HepG2 (cell line): ENCODE results near the gene IRF7. TPM values are rescaled to one million over a fixed set of nuclear protein-coding genes. Genes with fewer than 3 reads are reported as not detected.

Experiments used
- CHD4 ChIP-seq: fragments of 200-600 bp; sonication (generic); IDR thresholded peaks from 2 replicates; pipeline ENCODE4 v1.7.0; 2017; ENCODE audit warnings: mild to moderate bottlenecking, low read length, borderline replicate concordance
- HDAC1 ChIP-seq: sonication (generic); formaldehyde crosslinking; IDR thresholded peaks from 2 replicates; pipeline ENCODE4 v1.5.1; 2020; ENCODE audit warnings: mild to moderate bottlenecking, missing genetic modification reagents
- HMGXB3 ChIP-seq: sonication (generic); formaldehyde crosslinking; IDR thresholded peaks from 2 replicates; pipeline ENCODE4 v1.4.0; 2020; ENCODE audit warnings: missing genetic modification reagents, borderline replicate concordance
- HOXA9 ChIP-seq: sonication (generic); formaldehyde crosslinking; IDR thresholded peaks from 2 replicates; pipeline ENCODE4 v1.8.1; 2022; ENCODE audit warnings: missing genetic modification reagents, mild to moderate bottlenecking, moderate library complexity, borderline replicate concordance
- MAX ChIP-seq: IDR thresholded peaks from 2 replicates; pipeline ENCODE4 v1.6.1; 2012; ENCODE audit warnings: inconsistent platforms
- MTA1 ChIP-seq: sonication (generic); formaldehyde crosslinking; IDR thresholded peaks from 2 replicates; pipeline ENCODE4 v1.4.0; 2020; ENCODE audit warnings: missing genetic modification reagents, mild to moderate bottlenecking, borderline replicate concordance
- PRDM10 ChIP-seq: sonication (generic); formaldehyde crosslinking; IDR thresholded peaks from 2 replicates; pipeline ENCODE4 v1.4.0; 2020; ENCODE audit warnings: low read depth, missing genetic modification reagents
- RBFOX2 ChIP-seq: fragments of 200-400 bp; formaldehyde crosslinking; IDR thresholded peaks from 2 replicates; pipeline ENCODE4 v1.6.1; 2017; ENCODE audit warnings: low read depth, mild to moderate bottlenecking, low read length
- RCOR2 ChIP-seq: IDR thresholded peaks from 2 replicates; pipeline ENCODE4 v1.6.1; 2016; ENCODE audit warnings: missing biosample characterization, missing genetic modification reagents
- SMAD9 ChIP-seq: sonication (generic); formaldehyde crosslinking; IDR thresholded peaks from 2 replicates; pipeline ENCODE4 v1.5.1; 2020; ENCODE audit warnings: mild to moderate bottlenecking, missing genetic modification reagents
- SOX5 ChIP-seq: IDR thresholded peaks from 2 replicates; pipeline ENCODE4 v1.6.1; 2016; ENCODE audit warnings: borderline replicate concordance
- ZFP36 ChIP-seq: fragments of 150-350 bp; IDR thresholded peaks from 2 replicates; pipeline ENCODE4 v1.6.1; 2018; ENCODE audit warnings: borderline replicate concordance, low read length, low read depth; ENCODE audit not compliant: partially characterized antibody
- ZFY ChIP-seq: sonication (generic); formaldehyde crosslinking; IDR thresholded peaks from 2 replicates; pipeline ENCODE4 v1.4.0; 2020; ENCODE audit warnings: missing genetic modification reagents
- ZMYM3 ChIP-seq: sonication (generic); formaldehyde crosslinking; IDR thresholded peaks from 2 replicates; pipeline ENCODE4 v1.5.1; 2020; ENCODE audit warnings: mild to moderate bottlenecking, missing genetic modification reagents
- ZNF382 ChIP-seq: sonication (generic); formaldehyde crosslinking; IDR thresholded peaks from 2 replicates; pipeline ENCODE4 v1.5.0; 2020; ENCODE audit warnings: missing genetic modification reagents, mild to moderate bottlenecking, borderline replicate concordance
- ZNF570 ChIP-seq: sonication (generic); formaldehyde crosslinking; IDR thresholded peaks from 2 replicates; pipeline ENCODE4 v1.4.0; 2020; ENCODE audit warnings: mild to moderate bottlenecking, missing genetic modification reagents, borderline replicate concordance
- ZSCAN20 ChIP-seq: sonication (generic); formaldehyde crosslinking; IDR thresholded peaks from 2 replicates; pipeline ENCODE4 v1.4.0; 2020; ENCODE audit warnings: missing genetic modification reagents, mild to moderate bottlenecking, borderline replicate concordance
- polyA plus RNA-seq, 8 experiments: library from polyadenylated mRNA; depleted of rRNA in 3 of 8; stranded (reverse) in 7 of 8; unstranded in 1 of 8; fragments of >200 nt; fragmentation: Illumina TruSeq in 4 of 8; extraction: Trizol in 4 of 8; gene quantifications; 2 replicates each; pipeline versions ENCODE4 v1.2.1 to v1.2.3, GENCODE V29; 2011 to 2016; ENCODE audit warnings: low read depth in 4 of 8, missing spikeins in 1 of 8, mixed read lengths in 1 of 8; ENCODE audit not compliant: insufficient read depth in 1 of 8
- total RNA-seq, 5 experiments: library from RNA; depleted of rRNA; stranded (reverse); fragments of >200 nt; fragmentation: Illumina TruSeq; extraction: Trizol; gene quantifications; 2 replicates each; pipeline ENCODE4 v1.2.3, GENCODE V29; 2016; ENCODE audit warnings: low read depth in 1 of 5

IRF7 gene
- total and polyA plus RNA-seq, 2 of the 13 experiments (the other 11 are each of a cell fraction or from before 2014, with no cell fraction given), result not detected

DNA sequence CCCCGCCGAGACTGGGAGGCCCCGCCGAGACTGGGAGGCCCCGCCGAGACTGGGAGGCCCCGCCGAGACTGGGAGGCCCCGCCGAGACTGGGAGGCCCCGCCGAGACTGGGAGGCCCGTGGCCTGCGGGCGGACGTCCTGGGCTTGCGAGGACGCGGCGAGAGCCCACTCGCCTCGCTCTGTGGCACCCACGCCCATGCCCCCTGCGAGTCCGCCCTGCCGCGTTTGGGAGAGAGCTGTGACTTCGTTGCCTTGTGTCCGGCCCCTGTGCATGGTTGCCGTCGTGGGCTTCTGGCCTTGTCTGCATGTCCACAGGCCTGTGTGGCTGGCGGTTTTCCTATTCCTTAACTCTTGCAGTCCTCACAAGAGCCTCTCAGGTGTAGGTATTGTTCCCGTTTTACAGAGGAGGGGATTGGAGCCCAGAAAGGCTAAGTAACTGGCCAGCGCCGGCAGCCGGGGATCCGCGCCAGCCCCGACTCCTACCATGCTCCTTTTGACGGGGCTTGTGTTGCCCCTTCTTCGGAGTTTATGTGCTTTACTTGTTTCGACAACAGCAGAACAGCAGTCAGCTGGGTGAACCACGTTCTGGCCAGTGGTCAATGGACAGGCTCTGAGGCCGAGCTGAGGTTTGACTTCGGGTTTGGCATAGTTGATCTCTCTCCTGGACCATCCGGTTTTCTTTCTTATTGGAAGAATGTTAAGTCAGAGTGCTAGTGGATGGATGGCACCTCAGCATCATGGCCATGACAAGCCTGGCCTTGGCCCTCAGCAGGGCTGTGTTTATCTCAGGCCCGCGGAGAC, 38.7 kb downstream of the IRF7 start (continued):
- TF ChIP-seq HOXA9 (CRISPR knock-in tag) (no peak), ZNF570 (CRISPR knock-in tag) (no peak), ZSCAN20 (CRISPR knock-in tag) (no peak), ZNF382 (CRISPR knock-in tag) (no peak), HMGXB3 (no peak), MAX (0 out of 2 replicates have a peak, but pooled peaks have one; percentile 4), PRDM10 (0 out of 2 replicates have a peak, but pooled peaks have one; percentile 22), ZMYM3 (CRISPR knock-in tag) (no peak), HDAC1 (CRISPR knock-in tag) (no peak; the same call in 1 of the 2 replicates), MTA1 (CRISPR knock-in tag) (no peak), SOX5 (CRISPR knock-in tag) (no peak), ZFP36 (no peak), ZFY (peak; percentile 28), RCOR2 (CRISPR knock-in tag) (no peak), CHD4 (no peak), RBFOX2 (peak; percentile 45), SMAD9 (CRISPR knock-in tag) (no peak)
